HepG2 (cell line): ENCODE measurements around the gene BIK. TPM values are rescaled to one million over a fixed set of nuclear protein-coding genes. Genes with fewer than 3 reads are reported as not detected.

Experiments used
- ATAC-seq: fragments of 200-7000 bp; cut with Tn5 transposase; 3 replicates; pipeline ENCODE4 v1.9.1; 2020; ENCODE audit warnings: mild to moderate bottlenecking, moderate library complexity
- BruUV-seq: library from RNA; stranded (reverse); fragments of 400-500 nt; replicated peaks from 2 replicates; lab custom pipeline; 2021; lab: Mats Ljungman, UMichigan
- CTCF ChIA-PET: fragments of 300-600 bp; formaldehyde crosslinking; extraction: SDS; loops from one replicate; lab custom pipeline; 2021; ENCODE audit warnings: low total read pairs, inconsistent platforms, low intra/inter-chr PET ratio; lab: Yijun Ruan, JAX
- POLR2A ChIA-PET: fragments of 350-600 bp; sonication (Branson Sonifier 250); formaldehyde crosslinking; loops from one replicate; lab custom pipeline; 2020; ENCODE audit warnings: antibody characterized with exemption, inconsistent platforms; lab: Yijun Ruan, JAX
- DNase-seq: peaks from one replicate; pipeline ENCODE4 v3.0.0-alpha.2; 2015; ENCODE audit warnings: low spot score
- FAIRE-seq: peaks from 3 replicates; lab custom pipeline; 2011; peaks lifted over from hg19 to GRCh38; lab: Jason Lieb, UNC
- H2AFZ ChIP-seq: one replicate; pipeline ENCODE4 v1.6.1; 2011; ENCODE audit warnings: low read length, inconsistent platforms
- H3K27ac ChIP-seq: fragments of 300-600 bp; 3 replicates; pipeline ENCODE4 v1.8.0; 2011; ENCODE audit warnings: mixed run types, mild to moderate bottlenecking, mixed read lengths, low read length, inconsistent platforms; ENCODE audit not compliant: insufficient read depth; ENCODE audit errors: extremely low read length
- H3K27me3 ChIP-seq, 2 experiments: fragments of 200-600 bp in 1 of 2; 2 replicates in 1 of 2; 3 replicates in 1 of 2; pipeline versions ENCODE4 v1.6.0 to v1.8.0; 2011; ENCODE audit warnings: low read length in 2 of 2, mild to moderate bottlenecking in 2 of 2, moderate library complexity in 2 of 2, inconsistent platforms in 1 of 2; ENCODE audit not compliant: insufficient read depth in 2 of 2, control insufficient read depth in 1 of 2
- H3K36me3 ChIP-seq, 2 experiments: fragments of 200-600 bp in 1 of 2; replicated peaks in 1 of 2; 2 replicates in 1 of 2; 3 replicates in 1 of 2; pipeline versions ENCODE4 v1.5.1 to v1.8.0; 2011; ENCODE audit warnings: low read length in 2 of 2, inconsistent platforms in 1 of 2; ENCODE audit not compliant: insufficient read depth in 2 of 2, control insufficient read depth in 1 of 2
- H3K4me1 ChIP-seq: 2 replicates; pipeline ENCODE4 v1.5.1; 2012; ENCODE audit warnings: low read length, inconsistent platforms; ENCODE audit not compliant: insufficient read depth
- H3K4me2 ChIP-seq: 2 replicates; pipeline ENCODE4 v1.6.0; 2011; ENCODE audit warnings: low read depth, low read length, inconsistent platforms
- H3K4me3 ChIP-seq, 3 experiments: fragments of 200-600 bp in 1 of 3; sonication (generic), shearing (Covaris generic) in 1 of 3; replicated peaks in 1 of 3; 2 replicates each; pipeline ENCODE4 v1.5.1; 2011 to 2016; ENCODE audit warnings: low read length in 3 of 3, inconsistent platforms in 2 of 3, low read depth in 2 of 3, mild to moderate bottlenecking in 2 of 3, control low read depth in 1 of 3, mixed read lengths in 1 of 3; ENCODE audit not compliant: insufficient read depth in 1 of 3
- H3K79me2 ChIP-seq: one replicate; pipeline ENCODE4 v1.6.1; 2011; ENCODE audit warnings: low read length, inconsistent platforms; ENCODE audit not compliant: insufficient read depth
- H3K9ac ChIP-seq: 2 replicates; pipeline ENCODE4 v1.6.0; 2011; ENCODE audit warnings: mild to moderate bottlenecking, low read depth, low read length, inconsistent platforms; ENCODE audit not compliant: insufficient read depth
- H3K9me3 ChIP-seq: 2 replicates; pipeline ENCODE4 v1.5.1; 2012; ENCODE audit warnings: mild to moderate bottlenecking, low read length
- H4K20me1 ChIP-seq: 2 replicates; pipeline ENCODE4 v1.6.0; 2011; ENCODE audit warnings: inconsistent platforms, mild to moderate bottlenecking, low read length, moderate library complexity; ENCODE audit not compliant: insufficient read depth
- E2F2 ChIP-seq: sonication (generic); formaldehyde crosslinking; IDR thresholded peaks from 2 replicates; pipeline ENCODE4 v1.4.0; 2020; ENCODE audit warnings: missing genetic modification reagents, borderline replicate concordance
- KLF15 ChIP-seq: sonication (generic); formaldehyde crosslinking; IDR thresholded peaks from 2 replicates; pipeline ENCODE4 v1.8.1; 2023; ENCODE audit warnings: borderline replicate concordance, mild to moderate bottlenecking, inconsistent platforms, missing genetic modification reagents, mixed read lengths
- SRSF1 ChIP-seq: fragments of 200-400 bp; formaldehyde crosslinking; optimal IDR thresholded peaks from 2 replicates; pipeline ENCODE3; 2017; ENCODE audit warnings: mild to moderate bottlenecking, low read depth, low read length, moderate library complexity
- TCF12 ChIP-seq, 2 experiments: fragments of 450-650 bp in 1 of 2; sonication (generic) in 1 of 2; formaldehyde crosslinking in 1 of 2; IDR thresholded peaks; 2 replicates each; pipeline versions ENCODE4 v1.6.1 to v1.8.0; 2017 to 2022; ENCODE audit warnings: antibody characterized with exemption in 1 of 2, mild to moderate bottlenecking in 1 of 2, missing genetic modification reagents in 1 of 2, moderate library complexity in 1 of 2
- ZNF256 ChIP-seq: sonication (generic); formaldehyde crosslinking; conservative IDR thresholded peaks from 2 replicates; pipeline ENCODE4 v1.4.0; 2020; ENCODE audit warnings: missing genetic modification reagents
- ZNF275 ChIP-seq: sonication (generic); formaldehyde crosslinking; IDR thresholded peaks from 2 replicates; pipeline ENCODE4 v1.8.0; 2022; ENCODE audit warnings: missing genetic modification reagents, mild to moderate bottlenecking, inconsistent platforms, borderline replicate concordance
- ZSCAN20 ChIP-seq: sonication (generic); formaldehyde crosslinking; IDR thresholded peaks from 2 replicates; pipeline ENCODE4 v1.4.0; 2020; ENCODE audit warnings: missing genetic modification reagents, mild to moderate bottlenecking, borderline replicate concordance
- WGBS: methylation state at CpG from one replicate; pipeline ENCODE4 v1.1.6; 2017; ENCODE audit warnings: low lambda C conversion rate; 5-methylcytosine and 5-hydroxymethylcytosine counted together
- in situ Hi-C: cut with HindIII; loops from 2 replicates; pipeline ENCODE4 v1.10.0; 2017; ENCODE audit warnings: low pct_unique_long_range_greater_than_20kb; ENCODE audit not compliant: extremely low pct_ligation_motif_present
- intact Hi-C: fragments of 100-400 bp; cut with micrococcal nuclease; formaldehyde crosslinking; loops from one replicate; pipeline ENCODE4 v1.10.0; 2022; ENCODE audit not compliant: unreplicated experiment
- polyA plus RNA-seq, 8 experiments: library from polyadenylated mRNA; depleted of rRNA in 3 of 8; stranded (reverse) in 7 of 8; unstranded in 1 of 8; fragments of >200 nt; fragmentation: Illumina TruSeq in 4 of 8; extraction: Trizol in 4 of 8; gene quantifications; 2 replicates each; pipeline versions ENCODE4 v1.2.1 to v1.2.3, GENCODE V29; 2011 to 2016; ENCODE audit warnings: low read depth in 4 of 8, missing spikeins in 1 of 8, mixed read lengths in 1 of 8; ENCODE audit not compliant: insufficient read depth in 1 of 8
- total RNA-seq, 5 experiments: library from RNA; depleted of rRNA; stranded (reverse); fragments of >200 nt; fragmentation: Illumina TruSeq; extraction: Trizol; gene quantifications; 2 replicates each; pipeline ENCODE4 v1.2.3, GENCODE V29; 2016; ENCODE audit warnings: low read depth in 1 of 5
- TF ChIP-seq, protein P1 (sequence below): sonication (generic); formaldehyde crosslinking; conservative IDR thresholded peaks from 2 replicates; pipeline ENCODE4 v1.5.0; 2020; ENCODE audit warnings: missing genetic modification reagents

Gene BIK
- total and polyA plus RNA-seq, 2 of the 13 experiments (the other 11 are each of a cell fraction or from before 2014, with no cell fraction given): 0.54 to 0.80 TPM

DNA sequence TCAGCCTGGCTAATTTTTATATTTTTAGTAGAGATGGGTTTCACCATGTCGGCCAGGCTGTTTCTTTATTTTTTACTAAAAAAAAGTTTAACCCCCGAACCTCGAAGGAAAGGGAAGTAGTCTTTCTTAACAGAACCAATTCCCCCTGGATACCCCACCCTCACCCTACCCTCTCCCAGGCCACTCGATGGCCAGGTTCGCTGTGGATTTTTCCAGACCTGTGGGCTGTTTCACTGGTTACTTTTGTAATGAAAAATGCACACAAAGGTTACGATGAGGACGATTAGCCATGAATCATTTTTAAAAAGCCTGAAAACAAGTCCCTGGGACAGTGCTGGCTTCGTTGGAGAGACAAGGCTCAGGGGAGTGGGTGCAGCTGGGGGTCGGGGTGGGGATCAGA lies 43.3 kb downstream of the BIK start:
- no peaks in the 10 kb centered on the region for H3K79me2 ChIP-seq
- TF ChIP-seq E2F2 (no peak), KLF15 (CRISPR knock-in tag) (no peak), ZNF275 (CRISPR knock-in tag) (no peak), SRSF1 (no peak), ZNF256 (CRISPR knock-in tag) (no peak), TCF12 (IDR thresholded peaks at IDR 0.05) (no peak), TCF12 (CRISPR knock-in tag; IDR thresholded peaks at IDR 0.05) (no peak), ZSCAN20 (CRISPR knock-in tag) (no peak)
- TF ChIP-seq, protein P1, sequence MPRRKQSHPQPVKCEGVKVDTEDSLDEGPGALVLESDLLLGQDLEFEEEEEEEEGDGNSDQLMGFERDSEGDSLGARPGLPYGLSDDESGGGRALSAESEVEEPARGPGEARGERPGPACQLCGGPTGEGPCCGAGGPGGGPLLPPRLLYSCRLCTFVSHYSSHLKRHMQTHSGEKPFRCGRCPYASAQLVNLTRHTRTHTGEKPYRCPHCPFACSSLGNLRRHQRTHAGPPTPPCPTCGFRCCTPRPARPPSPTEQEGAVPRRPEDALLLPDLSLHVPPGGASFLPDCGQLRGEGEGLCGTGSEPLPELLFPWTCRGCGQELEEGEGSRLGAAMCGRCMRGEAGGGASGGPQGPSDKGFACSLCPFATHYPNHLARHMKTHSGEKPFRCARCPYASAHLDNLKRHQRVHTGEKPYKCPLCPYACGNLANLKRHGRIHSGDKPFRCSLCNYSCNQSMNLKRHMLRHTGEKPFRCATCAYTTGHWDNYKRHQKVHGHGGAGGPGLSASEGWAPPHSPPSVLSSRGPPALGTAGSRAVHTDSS (CRISPR knock-in tag): no peak
- TF ChIP-seq, all 625 proteins: peak for 0
- peaks cover 4 to 29% of the 10 kb centered on the region in 2 experiments; a peak in 4 of 5 replicates for H3K27me3 ChIP-seq
- in situ Hi-C loops: no loop called here
- no peak overlapping the region for H3K27ac ChIP-seq
- ATAC-seq (no peak), DNase-seq (no peak), FAIRE-seq (no peak)
- H3K4me2 ChIP-seq: no peak overlapping the region
- WGBS: 23% methylated on average over 9 of the region's 9 CpGs
- no peaks in the 10 kb centered on the region for H3K36me3 ChIP-seq
- no peaks in the 10 kb centered on the region for H4K20me1 ChIP-seq
- H3K9ac ChIP-seq: no peak overlapping the region
- ChIA-PET CTCF (no interaction called here), POLR2A (no interaction called here)
- H2AFZ ChIP-seq: no peak overlapping the region
- BruUV-seq: no TSS peak
- intact Hi-C loops: no loop called here
- peaks cover 38% of the 10 kb centered on the region for H3K4me1 ChIP-seq
- H3K4me3 ChIP-seq: no peak overlapping the region
- no peaks in the 10 kb centered on the region for H3K9me3 ChIP-seq
